ENCODE measurements around the gene CSAD. TPM values are rescaled to one million over a fixed set of nuclear protein-coding genes. Genes with fewer than 3 reads are reported as not detected.

The CSAD gene
- total RNA-seq, 1 experiment from 2014 or later = 15.4 TPM

- BruUV-seq (replicated peaks) = no TSS peak
- POLR2A ChIA-PET = no interaction called here
- ATAC-seq (peak; percentile 11; the same call in 1 of the 2 replicates), DNase-seq (ENCODE audit: low read depth, low spot score) (no peak)
- Histone ChIP-seq H3K4me3 (ENCODE audit: low read depth in 2 of 2, low read length in 2 of 2) (no peak overlapping the region), H3K4me1 (ENCODE audit: control insufficient read depth, insufficient read depth, low read length) (no peaks in the 10 kb centered on the region), H3K36me3 (ENCODE audit: control insufficient read depth, insufficient read depth, low read length) (no peaks in the 10 kb centered on the region), H3K27ac (ENCODE audit: low read length) (no peak overlapping the region), H3K9me3 (ENCODE audit: control insufficient read depth, insufficient read depth, low read depth, low read length) (no peaks in the 10 kb centered on the region), H3K27me3 (ENCODE audit: control insufficient read depth, insufficient read depth, low read length) (no peaks in the 10 kb centered on the region)
- in situ Hi-C loops (cut with HindIII; ENCODE audit: low pct_unique_long_range_greater_than_20kb, low sequenced_read_pairs) (no loop called here), intact Hi-C loops (cut with micrococcal nuclease; ENCODE audit: unreplicated experiment) (no loop called here)
- TF ChIP-seq TCF7L2 (IDR thresholded peaks at IDR 0.05; ENCODE audit: low read depth, low read length) (no peak), SIN3A (IDR thresholded peaks at IDR 0.05; ENCODE audit: borderline replicate concordance, insufficient read depth, low read depth, low read length) (no peak), REST (IDR thresholded peaks at IDR 0.05; ENCODE audit: insufficient read depth in 1 of 2, low read depth in 2 of 2, low read length in 1 of 2) (no peak), POLR2AphosphoS5 (IDR thresholded peaks at IDR 0.05; ENCODE audit: low read depth, low read length) (no peak)
- TF ChIP-seq, protein P1, sequence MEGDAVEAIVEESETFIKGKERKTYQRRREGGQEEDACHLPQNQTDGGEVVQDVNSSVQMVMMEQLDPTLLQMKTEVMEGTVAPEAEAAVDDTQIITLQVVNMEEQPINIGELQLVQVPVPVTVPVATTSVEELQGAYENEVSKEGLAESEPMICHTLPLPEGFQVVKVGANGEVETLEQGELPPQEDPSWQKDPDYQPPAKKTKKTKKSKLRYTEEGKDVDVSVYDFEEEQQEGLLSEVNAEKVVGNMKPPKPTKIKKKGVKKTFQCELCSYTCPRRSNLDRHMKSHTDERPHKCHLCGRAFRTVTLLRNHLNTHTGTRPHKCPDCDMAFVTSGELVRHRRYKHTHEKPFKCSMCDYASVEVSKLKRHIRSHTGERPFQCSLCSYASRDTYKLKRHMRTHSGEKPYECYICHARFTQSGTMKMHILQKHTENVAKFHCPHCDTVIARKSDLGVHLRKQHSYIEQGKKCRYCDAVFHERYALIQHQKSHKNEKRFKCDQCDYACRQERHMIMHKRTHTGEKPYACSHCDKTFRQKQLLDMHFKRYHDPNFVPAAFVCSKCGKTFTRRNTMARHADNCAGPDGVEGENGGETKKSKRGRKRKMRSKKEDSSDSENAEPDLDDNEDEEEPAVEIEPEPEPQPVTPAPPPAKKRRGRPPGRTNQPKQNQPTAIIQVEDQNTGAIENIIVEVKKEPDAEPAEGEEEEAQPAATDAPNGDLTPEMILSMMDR (IDR thresholded peaks at IDR 0.05) = no peak
- CTCF ChIA-PET = interaction anchor here (0.6 to 2.8 kb wide), 10 partner anchors 8 to 150 kb away, joined by 3 to 21 read pairs (median 4); partner anchors contain the start of gene ITGB7
These were observed 16.4 kb upstream of the CSAD start for GRCh38 chr12:53197011-53197640.

DNA sequence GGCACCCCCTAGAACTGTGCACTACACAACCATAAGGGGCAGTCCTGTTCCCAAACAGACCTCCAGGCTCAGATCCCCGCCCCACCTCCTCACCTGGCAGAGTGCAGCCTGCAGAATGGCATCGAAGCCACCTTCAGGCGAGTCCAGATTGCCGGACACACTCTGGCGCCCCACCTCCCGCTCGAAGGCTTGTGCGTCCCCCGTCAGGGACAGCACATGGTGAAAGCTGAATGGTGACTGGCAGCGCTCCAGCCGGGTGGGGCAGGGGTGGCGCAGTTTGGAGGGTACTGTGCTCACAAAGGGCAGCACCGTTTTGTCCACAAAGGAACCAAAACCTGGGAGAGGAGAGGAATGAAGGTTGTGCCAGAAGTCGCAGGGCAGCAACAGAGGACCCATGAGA is 15.8 kb upstream of the CSAD start:
- Histone ChIP-seq H3K4me3 (ENCODE audit: low read depth in 2 of 2, low read length in 2 of 2) (no peak overlapping the region), H3K4me1 (ENCODE audit: control insufficient read depth, insufficient read depth, low read length) (no peaks in the 10 kb centered on the region), H3K9me3 (ENCODE audit: control insufficient read depth, insufficient read depth, low read depth, low read length) (no peaks in the 10 kb centered on the region), H3K36me3 (ENCODE audit: control insufficient read depth, insufficient read depth, low read length) (no peaks in the 10 kb centered on the region), H3K27me3 (ENCODE audit: control insufficient read depth, insufficient read depth, low read length) (no peaks in the 10 kb centered on the region), H3K27ac (ENCODE audit: low read length) (no peak overlapping the region)
- CTCF ChIA-PET = interaction anchor here (1.4 to 2.8 kb wide), 2 partner anchors 16 to 131 kb away, joined by 5 to 21 read pairs; no protein-coding TSS in a partner anchor
- POLR2A ChIA-PET = no interaction called here
- intact Hi-C loops (cut with micrococcal nuclease; ENCODE audit: unreplicated experiment) (no loop called here), in situ Hi-C loops (cut with HindIII; ENCODE audit: low pct_unique_long_range_greater_than_20kb, low sequenced_read_pairs) (no loop called here)
- TF ChIP-seq REST (IDR thresholded peaks at IDR 0.05; ENCODE audit: insufficient read depth in 1 of 2, low read depth in 2 of 2, low read length in 1 of 2) = no peak
- no peak for TF ChIP-seq POLR2AphosphoS5 (IDR thresholded peaks at IDR 0.05; ENCODE audit: low read depth, low read length)
- TF ChIP-seq SIN3A (IDR thresholded peaks at IDR 0.05; ENCODE audit: borderline replicate concordance, insufficient read depth, low read depth, low read length) = no peak
- TF ChIP-seq TCF7L2 (IDR thresholded peaks at IDR 0.05; ENCODE audit: low read depth, low read length) = no peak
- TF ChIP-seq, protein P1 (IDR thresholded peaks at IDR 0.05) = no peak
- ATAC-seq (no peak), DNase-seq (ENCODE audit: low read depth, low spot score) (no peak)
- BruUV-seq (replicated peaks) = no TSS peak
